ENCODE results near the gene CCDC116.

CCDC116 gene

GRCh38 chr22:21629255-21630149 lies 3.1 kb upstream of the CCDC116 start, which contains the start of gene YDJC:
TSS of gene YDJC (minus strand) at chr22:21630022. CDS start at chr22:21630014, 8 bp downstream.
- H3K27ac ChIP-seq = peak within 1 kb of the TSS; percentile 99
- peak; percentile 91 for TF ChIP-seq CTCF (conservative IDR thresholded peaks at IDR 0.05)
- TF ChIP-seq ZFX (IDR thresholded peaks at IDR 0.05) = peak; percentile 48; the same call in 1 of the 2 replicates

GRCh38 chr22:21631025-21631424 lies 1.5 kb upstream of the CCDC116 start:
- H3K27ac ChIP-seq = 0 out of 2 replicates have a peak overlapping the region, but pooled peaks have one; percentile 8
- TF ChIP-seq ZFX (IDR thresholded peaks at IDR 0.05) (no peak), CTCF (conservative IDR thresholded peaks at IDR 0.05) (no peak)

- no peak overlapping the region for H3K27ac ChIP-seq
- TF ChIP-seq CTCF (conservative IDR thresholded peaks at IDR 0.05) = no peak
- no peak for TF ChIP-seq ZFX (IDR thresholded peaks at IDR 0.05)
Measured at GRCh38 chr22:21632931-21633330, 371 bp downstream of the CCDC116 start.

- TF ChIP-seq CTCF (conservative IDR thresholded peaks at IDR 0.05) (no peak), ZFX (IDR thresholded peaks at IDR 0.05) (no peak)
- no peak overlapping the region for H3K27ac ChIP-seq
Measured at GRCh38 chr22:21633481-21633880, 921 bp downstream of the CCDC116 start.

GRCh38 chr22:21634081-21634480 lies 1.5 kb downstream of the CCDC116 start:
- TF ChIP-seq CTCF (conservative IDR thresholded peaks at IDR 0.05) = no peak
- TF ChIP-seq ZFX (IDR thresholded peaks at IDR 0.05) = no peak
- H3K27ac ChIP-seq = no peak overlapping the region

GRCh38 chr22:21634844-21635243 lies 2.3 kb downstream of the CCDC116 start:
- TF ChIP-seq CTCF (conservative IDR thresholded peaks at IDR 0.05) (no peak), ZFX (IDR thresholded peaks at IDR 0.05) (no peak)
- no peak overlapping the region for H3K27ac ChIP-seq

GRCh38 chr22:21635771-21636510 lies 3.4 kb downstream of the CCDC116 start:
- no peak overlapping the region for H3K27ac ChIP-seq
- TF ChIP-seq CTCF (conservative IDR thresholded peaks at IDR 0.05) (no peak), ZFX (IDR thresholded peaks at IDR 0.05) (no peak)
